Parathyroid adenoma (tissue), 2 donors: ENCODE results near the gene BAZ1A.

Experiments
- H2AFZ ChIP-seq: fragments of 300-600 bp; sonication (generic); one replicate; pipeline ENCODE4 v1.7.0; 2017; ENCODE audit warnings: antibody characterized with exemption, mild to moderate bottlenecking
- H3K27ac ChIP-seq: fragments of 300-600 bp; sonication (generic); one replicate; pipeline ENCODE4 v1.7.0; 2017
- H3K27me3 ChIP-seq: fragments of 300-600 bp; sonication (generic); one replicate; pipeline ENCODE4 v1.7.0; 2017; ENCODE audit warnings: low read length; ENCODE audit not compliant: control insufficient read depth, insufficient read depth
- H3K36me3 ChIP-seq: fragments of 300-600 bp; sonication (generic); one replicate; pipeline ENCODE4 v1.7.0; 2017; ENCODE audit warnings: low read length; ENCODE audit not compliant: control insufficient read depth, insufficient read depth
- H3K4me1 ChIP-seq: fragments of 300-600 bp; sonication (generic); one replicate; pipeline ENCODE4 v1.7.0; 2017; ENCODE audit warnings: control low read depth
- H3K4me2 ChIP-seq: fragments of 300-600 bp; sonication (generic); one replicate; pipeline ENCODE4 v1.7.0; 2017; ENCODE audit warnings: low read length
- H3K4me3 ChIP-seq: fragments of 300-600 bp; sonication (generic); one replicate; pipeline ENCODE4 v1.7.0; 2017; ENCODE audit warnings: low read depth, low read length
- H3K79me2 ChIP-seq: fragments of 300-600 bp; sonication (generic); one replicate; pipeline ENCODE4 v1.7.0; 2017; ENCODE audit warnings: control low read depth
- H3K9ac ChIP-seq: fragments of 300-600 bp; sonication (generic); one replicate; pipeline ENCODE4 v1.7.0; 2017; ENCODE audit warnings: mild to moderate bottlenecking
- H3K9me3 ChIP-seq: fragments of 300-600 bp; sonication (generic); one replicate; pipeline ENCODE4 v1.7.0; 2017; ENCODE audit warnings: low read length; ENCODE audit not compliant: control insufficient read depth
- CTCF ChIP-seq: fragments of 300-600 bp; sonication (generic); IDR thresholded peaks from one replicate; pipeline ENCODE4 v1.7.0; 2017; ENCODE audit warnings: antibody characterized with exemption, mild to moderate bottlenecking
- donor health status: primary hyperparathyroidism.

The BAZ1A gene

GRCh38 chr14:34857689-34858449 is 17.3 kb downstream of the BAZ1A start:
- no peaks in the 10 kb centered on the region for H3K9me3 ChIP-seq
- no peaks in the 10 kb centered on the region for H3K27me3 ChIP-seq
- no peak overlapping the region for H3K27ac ChIP-seq
- H3K4me2 ChIP-seq: no peak overlapping the region
- H3K9ac ChIP-seq: no peak overlapping the region
- no peaks in the 10 kb centered on the region for H3K4me1 ChIP-seq
- H3K36me3 ChIP-seq: no peaks in the 10 kb centered on the region
- no peak for TF ChIP-seq CTCF
- H3K4me3 ChIP-seq: no peak overlapping the region
- H3K79me2 ChIP-seq: no peaks in the 10 kb centered on the region
- no peak overlapping the region for H2AFZ ChIP-seq

- no peak overlapping the region for H3K9ac ChIP-seq
- no peaks in the 10 kb centered on the region for H3K79me2 ChIP-seq
- H2AFZ ChIP-seq: no peak overlapping the region
- TF ChIP-seq CTCF: no peak
- no peaks in the 10 kb centered on the region for H3K36me3 ChIP-seq
- H3K4me3 ChIP-seq: no peak overlapping the region
- H3K27ac ChIP-seq: no peak overlapping the region
- no peaks in the 10 kb centered on the region for H3K27me3 ChIP-seq
- no peaks in the 10 kb centered on the region for H3K9me3 ChIP-seq
- H3K4me2 ChIP-seq: no peak overlapping the region
- H3K4me1 ChIP-seq: no peaks in the 10 kb centered on the region
Observed at GRCh38 chr14:34853041-34853440, 22.1 kb downstream of the BAZ1A start.

- TF ChIP-seq CTCF: no peak
- Histone ChIP-seq H3K4me1 (no peaks in the 10 kb centered on the region), H2AFZ (no peak overlapping the region), H3K4me3 (no peak overlapping the region), H3K27me3 (no peaks in the 10 kb centered on the region), H3K79me2 (no peaks in the 10 kb centered on the region), H3K9ac (no peak overlapping the region), H3K9me3 (no peaks in the 10 kb centered on the region), H3K36me3 (no peaks in the 10 kb centered on the region), H3K4me2 (no peak overlapping the region), H3K27ac (no peak overlapping the region)
Observed at GRCh38 chr14:34851395-34851794, 23.8 kb downstream of the BAZ1A start.

- no peak overlapping the region for H3K9ac ChIP-seq
- H3K4me1 ChIP-seq: no peaks in the 10 kb centered on the region
- no peaks in the 10 kb centered on the region for H3K79me2 ChIP-seq
- H3K4me2 ChIP-seq: no peak overlapping the region
- H3K27ac ChIP-seq: no peak overlapping the region
- no peaks in the 10 kb centered on the region for H3K9me3 ChIP-seq
- no peak overlapping the region for H2AFZ ChIP-seq
- no peak overlapping the region for H3K4me3 ChIP-seq
- no peaks in the 10 kb centered on the region for H3K27me3 ChIP-seq
- TF ChIP-seq CTCF: no peak
- H3K36me3 ChIP-seq: no peaks in the 10 kb centered on the region
Observed at GRCh38 chr14:34845869-34846268, 29.3 kb downstream of the BAZ1A start.

- Histone ChIP-seq H3K9me3 (no peaks in the 10 kb centered on the region), H3K27me3 (no peaks in the 10 kb centered on the region), H3K36me3 (no peaks in the 10 kb centered on the region), H3K4me1 (no peaks in the 10 kb centered on the region), H3K27ac (no peak overlapping the region), H3K9ac (no peak overlapping the region), H2AFZ (no peak overlapping the region), H3K4me2 (no peak overlapping the region), H3K79me2 (no peaks in the 10 kb centered on the region), H3K4me3 (no peak overlapping the region)
- TF ChIP-seq CTCF: no peak
Observed at GRCh38 chr14:34843011-34843554, 32.1 kb downstream of the BAZ1A start.
